Measurements from ENCODE around the gene MINDY4. TPM values are rescaled to one million over a fixed set of nuclear protein-coding genes. Genes with fewer than 3 reads are reported as not detected.

MINDY4 gene
- total and polyA plus RNA-seq, 4 donors = 0.93 to 6.1 (median 1.9) TPM

DNA sequence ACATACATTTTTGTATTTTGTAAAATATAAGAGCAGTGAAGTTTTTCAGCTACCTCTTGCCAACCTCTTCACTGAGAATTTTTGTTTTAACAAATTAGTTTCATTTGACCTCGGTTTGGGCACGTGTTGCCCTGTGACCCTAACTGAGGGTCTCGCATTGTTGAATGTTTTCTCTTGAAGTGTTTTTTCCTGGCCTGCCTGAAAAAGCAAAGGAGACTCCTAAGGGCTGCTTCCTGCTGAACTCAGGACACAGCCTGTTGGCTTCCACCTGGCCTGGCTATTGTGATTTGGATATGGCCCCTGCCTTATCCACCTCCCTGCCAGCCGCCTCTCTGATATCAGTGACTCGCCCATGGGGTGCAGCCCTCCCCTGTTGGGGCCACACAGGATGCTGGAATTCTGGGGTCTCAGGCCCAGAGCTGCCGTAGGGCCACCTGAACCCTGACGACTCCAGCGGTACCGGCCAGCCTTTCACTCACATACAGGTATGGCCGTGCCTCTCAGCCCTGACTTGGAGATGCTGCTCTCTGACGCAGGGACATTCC, 81.6 kb downstream of the MINDY4 start:
- peaks cover 0 to 5% (median 0%) of the 10 kb centered on the region in 4 donors for H3K9me3 ChIP-seq (ENCODE audit: control insufficient read depth in 4 of 4, low read length in 3 of 4)
- no peaks in the 10 kb centered on the region for H3K27me3 ChIP-seq (ENCODE audit: control insufficient read depth in 4 of 4, insufficient read depth in 4 of 4, low read length in 3 of 4)
- no peak for DNase-seq (ENCODE audit: low spot score)
- TF ChIP-seq, protein P1, sequence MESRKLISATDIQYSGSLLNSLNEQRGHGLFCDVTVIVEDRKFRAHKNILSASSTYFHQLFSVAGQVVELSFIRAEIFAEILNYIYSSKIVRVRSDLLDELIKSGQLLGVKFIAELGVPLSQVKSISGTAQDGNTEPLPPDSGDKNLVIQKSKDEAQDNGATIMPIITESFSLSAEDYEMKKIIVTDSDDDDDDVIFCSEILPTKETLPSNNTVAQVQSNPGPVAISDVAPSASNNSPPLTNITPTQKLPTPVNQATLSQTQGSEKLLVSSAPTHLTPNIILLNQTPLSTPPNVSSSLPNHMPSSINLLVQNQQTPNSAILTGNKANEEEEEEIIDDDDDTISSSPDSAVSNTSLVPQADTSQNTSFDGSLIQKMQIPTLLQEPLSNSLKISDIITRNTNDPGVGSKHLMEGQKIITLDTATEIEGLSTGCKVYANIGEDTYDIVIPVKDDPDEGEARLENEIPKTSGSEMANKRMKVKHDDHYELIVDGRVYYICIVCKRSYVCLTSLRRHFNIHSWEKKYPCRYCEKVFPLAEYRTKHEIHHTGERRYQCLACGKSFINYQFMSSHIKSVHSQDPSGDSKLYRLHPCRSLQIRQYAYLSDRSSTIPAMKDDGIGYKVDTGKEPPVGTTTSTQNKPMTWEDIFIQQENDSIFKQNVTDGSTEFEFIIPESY (IDR thresholded peaks at IDR 0.05) = no peak
- TF ChIP-seq FOXA1 (IDR thresholded peaks at IDR 0.05) = no peak
- no peak for TF ChIP-seq JUND (IDR thresholded peaks at IDR 0.05)
- no peak for TF ChIP-seq RXRA (IDR thresholded peaks at IDR 0.05)
- TF ChIP-seq NR2F2 (IDR thresholded peaks at IDR 0.05) = no peak
- TF ChIP-seq TAF1 (conservative IDR thresholded peaks at IDR 0.05) = no peak
- TF ChIP-seq HNF4A (conservative IDR thresholded peaks at IDR 0.05) = no peak
- TF ChIP-seq, protein P2, sequence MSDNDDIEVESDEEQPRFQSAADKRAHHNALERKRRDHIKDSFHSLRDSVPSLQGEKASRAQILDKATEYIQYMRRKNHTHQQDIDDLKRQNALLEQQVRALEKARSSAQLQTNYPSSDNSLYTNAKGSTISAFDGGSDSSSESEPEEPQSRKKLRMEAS (IDR thresholded peaks at IDR 0.05) = no peak
- no peak for TF ChIP-seq FOXA2 (IDR thresholded peaks at IDR 0.05)
- TF ChIP-seq SP1 (IDR thresholded peaks at IDR 0.05) = no peak
- TF ChIP-seq, protein P3, sequence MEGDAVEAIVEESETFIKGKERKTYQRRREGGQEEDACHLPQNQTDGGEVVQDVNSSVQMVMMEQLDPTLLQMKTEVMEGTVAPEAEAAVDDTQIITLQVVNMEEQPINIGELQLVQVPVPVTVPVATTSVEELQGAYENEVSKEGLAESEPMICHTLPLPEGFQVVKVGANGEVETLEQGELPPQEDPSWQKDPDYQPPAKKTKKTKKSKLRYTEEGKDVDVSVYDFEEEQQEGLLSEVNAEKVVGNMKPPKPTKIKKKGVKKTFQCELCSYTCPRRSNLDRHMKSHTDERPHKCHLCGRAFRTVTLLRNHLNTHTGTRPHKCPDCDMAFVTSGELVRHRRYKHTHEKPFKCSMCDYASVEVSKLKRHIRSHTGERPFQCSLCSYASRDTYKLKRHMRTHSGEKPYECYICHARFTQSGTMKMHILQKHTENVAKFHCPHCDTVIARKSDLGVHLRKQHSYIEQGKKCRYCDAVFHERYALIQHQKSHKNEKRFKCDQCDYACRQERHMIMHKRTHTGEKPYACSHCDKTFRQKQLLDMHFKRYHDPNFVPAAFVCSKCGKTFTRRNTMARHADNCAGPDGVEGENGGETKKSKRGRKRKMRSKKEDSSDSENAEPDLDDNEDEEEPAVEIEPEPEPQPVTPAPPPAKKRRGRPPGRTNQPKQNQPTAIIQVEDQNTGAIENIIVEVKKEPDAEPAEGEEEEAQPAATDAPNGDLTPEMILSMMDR (IDR thresholded peaks at IDR 0.05; ENCODE audit: low read depth, low read length, missing input control) = no peak
- TF ChIP-seq HNF4G (IDR thresholded peaks at IDR 0.05) = no peak
- no peak for TF ChIP-seq RAD21 (IDR thresholded peaks at IDR 0.05)
- no peak for TF ChIP-seq GABPA (IDR thresholded peaks at IDR 0.05 in 1 of 2, conservative IDR thresholded peaks at IDR 0.05 in 1 of 2)
- TF ChIP-seq, protein P4, sequence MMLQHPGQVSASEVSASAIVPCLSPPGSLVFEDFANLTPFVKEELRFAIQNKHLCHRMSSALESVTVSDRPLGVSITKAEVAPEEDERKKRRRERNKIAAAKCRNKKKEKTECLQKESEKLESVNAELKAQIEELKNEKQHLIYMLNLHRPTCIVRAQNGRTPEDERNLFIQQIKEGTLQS (IDR thresholded peaks at IDR 0.05) = no peak
- no peak for TF ChIP-seq YY1 (IDR thresholded peaks at IDR 0.05)
- TF ChIP-seq, protein P5, sequence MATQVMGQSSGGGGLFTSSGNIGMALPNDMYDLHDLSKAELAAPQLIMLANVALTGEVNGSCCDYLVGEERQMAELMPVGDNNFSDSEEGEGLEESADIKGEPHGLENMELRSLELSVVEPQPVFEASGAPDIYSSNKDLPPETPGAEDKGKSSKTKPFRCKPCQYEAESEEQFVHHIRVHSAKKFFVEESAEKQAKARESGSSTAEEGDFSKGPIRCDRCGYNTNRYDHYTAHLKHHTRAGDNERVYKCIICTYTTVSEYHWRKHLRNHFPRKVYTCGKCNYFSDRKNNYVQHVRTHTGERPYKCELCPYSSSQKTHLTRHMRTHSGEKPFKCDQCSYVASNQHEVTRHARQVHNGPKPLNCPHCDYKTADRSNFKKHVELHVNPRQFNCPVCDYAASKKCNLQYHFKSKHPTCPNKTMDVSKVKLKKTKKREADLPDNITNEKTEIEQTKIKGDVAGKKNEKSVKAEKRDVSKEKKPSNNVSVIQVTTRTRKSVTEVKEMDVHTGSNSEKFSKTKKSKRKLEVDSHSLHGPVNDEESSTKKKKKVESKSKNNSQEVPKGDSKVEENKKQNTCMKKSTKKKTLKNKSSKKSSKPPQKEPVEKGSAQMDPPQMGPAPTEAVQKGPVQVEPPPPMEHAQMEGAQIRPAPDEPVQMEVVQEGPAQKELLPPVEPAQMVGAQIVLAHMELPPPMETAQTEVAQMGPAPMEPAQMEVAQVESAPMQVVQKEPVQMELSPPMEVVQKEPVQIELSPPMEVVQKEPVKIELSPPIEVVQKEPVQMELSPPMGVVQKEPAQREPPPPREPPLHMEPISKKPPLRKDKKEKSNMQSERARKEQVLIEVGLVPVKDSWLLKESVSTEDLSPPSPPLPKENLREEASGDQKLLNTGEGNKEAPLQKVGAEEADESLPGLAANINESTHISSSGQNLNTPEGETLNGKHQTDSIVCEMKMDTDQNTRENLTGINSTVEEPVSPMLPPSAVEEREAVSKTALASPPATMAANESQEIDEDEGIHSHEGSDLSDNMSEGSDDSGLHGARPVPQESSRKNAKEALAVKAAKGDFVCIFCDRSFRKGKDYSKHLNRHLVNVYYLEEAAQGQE (IDR thresholded peaks at IDR 0.05) = no peak
- TF ChIP-seq EGR1 (IDR thresholded peaks at IDR 0.05; ENCODE audit: low read depth in 2 of 2) = no peak
- no peak overlapping the region for H3K9ac ChIP-seq (ENCODE audit: low read depth in 1 of 2, low read length in 2 of 2)
- no peaks in the 10 kb centered on the region for H3K4me1 ChIP-seq (ENCODE audit: control insufficient read depth in 4 of 4, insufficient read depth in 4 of 4, low read length in 3 of 4)
- no peaks in the 10 kb centered on the region for H3K36me3 ChIP-seq (ENCODE audit: control insufficient read depth in 4 of 4, insufficient read depth in 3 of 4, low read depth in 1 of 4, low read length in 3 of 4)
- 90% methylated on average over 11 of the region's 11 CpGs for WGBS
- no peak overlapping the region for H3K4me3 ChIP-seq (ENCODE audit: low read depth in 1 of 3, low read length in 3 of 3)
- no peak overlapping the region for H3K27ac ChIP-seq (ENCODE audit: low read depth in 1 of 2, low read length in 2 of 2)
